HG03103 (cell line): Measurements from ENCODE around the gene PGPEP1.
"Not testable (repeated sequence)": the region's sequence is repeated elsewhere in the genome, so short reads cannot be mapped to it uniquely, and the experiment has no call there.

Experiments used
- ATAC-seq: cut with Tn5 transposase; IDR thresholded peaks from one replicate; pipeline ENCODE4 v1.9.1; 2021; ENCODE audit warnings: low read depth; ENCODE audit not compliant: unreplicated experiment

Gene PGPEP1

DNA sequence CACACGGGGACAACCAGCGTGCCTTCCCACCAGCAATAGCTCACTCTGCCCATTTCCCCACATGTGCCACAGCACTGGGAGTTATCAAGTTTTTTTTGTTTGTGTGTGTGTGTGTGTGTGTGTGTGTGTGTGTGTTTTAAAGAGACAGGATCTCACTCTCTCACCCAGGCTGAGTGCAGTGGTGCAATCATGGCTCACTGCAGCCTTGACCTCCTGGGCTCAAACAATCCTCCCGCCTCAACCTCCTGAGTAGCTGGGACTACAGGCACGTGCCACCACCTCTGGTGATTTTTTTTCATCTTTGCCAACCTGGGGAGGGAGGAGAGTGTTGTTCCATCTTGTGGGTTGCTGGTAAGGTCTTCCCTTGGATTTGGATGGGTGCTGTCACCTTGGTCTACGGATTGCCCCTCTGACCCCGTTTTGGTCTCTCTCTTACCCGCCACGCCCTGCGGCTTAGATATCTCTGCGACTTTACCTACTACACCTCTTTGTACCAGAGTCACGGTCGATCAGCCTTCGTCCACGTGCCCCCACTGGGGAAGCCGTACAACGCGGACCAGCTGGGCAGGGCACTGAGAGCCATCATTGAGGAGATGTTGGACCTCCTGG, 22.6 kb downstream of the PGPEP1 start:
- ATAC-seq = no peak

DNA sequence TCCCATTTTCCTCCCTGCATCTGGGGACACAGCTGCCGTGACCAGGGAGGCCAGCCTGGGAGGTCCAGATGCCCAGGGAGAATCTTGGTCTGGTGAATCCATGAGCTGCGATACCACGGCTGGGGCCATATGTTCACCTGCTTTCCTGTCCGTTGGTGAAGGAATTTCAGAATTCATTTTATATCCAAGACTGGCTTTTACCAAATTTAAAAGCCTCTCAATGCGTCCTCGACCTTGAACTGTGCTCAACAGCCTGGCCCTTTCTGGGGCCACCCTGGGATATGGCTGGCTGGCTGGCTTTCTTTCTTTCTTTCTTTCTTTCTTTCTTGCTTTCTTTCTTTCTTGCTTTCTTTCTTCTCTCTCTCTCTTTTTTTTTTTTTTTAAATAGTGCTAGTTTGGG, 23.4 kb downstream of the PGPEP1 start:
- no peak for ATAC-seq

DNA sequence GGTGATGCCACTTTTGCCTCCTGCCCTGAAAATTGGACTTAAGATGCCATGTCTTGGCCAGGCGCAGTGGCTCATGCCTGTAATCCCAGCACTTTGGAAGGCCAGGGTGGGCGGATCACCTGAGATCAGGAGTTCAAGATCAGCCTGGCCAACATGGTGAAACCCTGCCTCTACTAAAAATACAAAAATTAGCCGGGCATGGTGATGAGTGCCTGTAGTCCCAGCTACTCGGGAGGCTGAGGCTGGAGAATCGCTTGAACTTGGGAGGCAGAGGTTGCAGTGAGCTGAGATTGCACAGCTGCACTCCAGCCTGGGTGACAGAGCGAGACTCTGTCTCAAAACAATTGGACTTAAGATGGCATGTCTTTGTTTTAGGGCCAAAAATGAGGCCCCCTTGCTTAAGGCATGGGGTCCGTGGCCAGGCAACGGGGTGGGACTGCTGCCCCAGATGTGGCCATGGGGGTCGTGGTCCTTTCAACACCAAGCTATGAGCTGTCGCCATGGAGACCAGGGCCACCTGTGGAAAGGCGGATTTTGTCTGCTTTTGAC, 24.0 kb downstream of the PGPEP1 start:
- not testable (repeated sequence) for ATAC-seq

DNA sequence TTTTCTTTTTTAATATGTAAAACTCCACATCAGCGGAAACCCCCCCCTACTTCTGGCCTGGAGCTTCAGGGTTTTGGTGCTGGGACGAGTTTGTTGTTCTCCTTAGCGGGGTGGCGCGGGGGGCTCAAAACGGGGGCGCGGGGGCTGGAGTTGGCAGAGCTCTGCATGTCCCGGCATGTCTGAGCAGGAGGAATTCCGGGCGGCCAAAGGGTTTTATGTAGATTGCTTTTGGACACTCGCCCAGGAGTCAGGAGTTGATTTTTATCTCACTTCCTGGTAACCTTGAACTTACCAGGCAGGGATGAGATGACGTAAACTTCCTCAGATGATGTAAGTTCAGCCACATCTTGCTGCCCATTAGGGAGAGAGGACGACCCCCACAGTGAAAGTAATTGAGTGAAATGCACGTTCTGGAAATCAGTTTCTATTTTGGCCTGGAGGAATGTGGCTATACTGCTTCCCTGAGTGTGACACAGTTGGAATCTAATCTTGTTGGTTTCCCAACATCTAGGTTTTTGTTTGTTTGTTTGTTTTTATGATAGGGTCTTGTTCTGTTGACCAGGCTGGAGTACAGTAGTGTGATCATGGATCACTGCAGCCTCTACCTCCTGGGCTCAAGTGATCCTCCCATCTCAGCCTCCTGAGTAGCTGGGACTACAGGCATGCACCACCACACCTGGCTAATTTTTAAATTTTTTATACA, 24.6 kb downstream of the PGPEP1 start:
- no peak for ATAC-seq

DNA sequence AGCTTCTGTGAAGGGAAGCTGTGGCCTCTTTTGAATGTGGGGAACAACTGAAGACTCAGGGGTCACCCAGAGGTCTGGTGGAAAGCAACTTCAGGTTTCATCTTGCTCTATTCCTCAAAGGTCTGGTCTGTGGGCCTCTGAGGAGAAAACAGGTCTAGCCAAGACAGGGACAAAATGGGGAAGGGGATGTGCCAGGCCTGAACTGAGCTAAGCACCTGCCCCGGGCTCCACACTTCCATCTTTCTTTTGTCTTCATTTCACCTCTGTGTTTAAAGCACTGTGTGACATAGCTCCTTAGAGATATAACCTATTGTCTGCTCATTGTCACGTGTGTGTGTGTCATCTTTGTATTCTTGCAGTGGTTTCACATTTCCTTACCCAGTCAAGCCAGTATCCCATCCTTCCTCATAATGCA, 25.6 kb downstream of the PGPEP1 start:
- ATAC-seq = no peak

DNA sequence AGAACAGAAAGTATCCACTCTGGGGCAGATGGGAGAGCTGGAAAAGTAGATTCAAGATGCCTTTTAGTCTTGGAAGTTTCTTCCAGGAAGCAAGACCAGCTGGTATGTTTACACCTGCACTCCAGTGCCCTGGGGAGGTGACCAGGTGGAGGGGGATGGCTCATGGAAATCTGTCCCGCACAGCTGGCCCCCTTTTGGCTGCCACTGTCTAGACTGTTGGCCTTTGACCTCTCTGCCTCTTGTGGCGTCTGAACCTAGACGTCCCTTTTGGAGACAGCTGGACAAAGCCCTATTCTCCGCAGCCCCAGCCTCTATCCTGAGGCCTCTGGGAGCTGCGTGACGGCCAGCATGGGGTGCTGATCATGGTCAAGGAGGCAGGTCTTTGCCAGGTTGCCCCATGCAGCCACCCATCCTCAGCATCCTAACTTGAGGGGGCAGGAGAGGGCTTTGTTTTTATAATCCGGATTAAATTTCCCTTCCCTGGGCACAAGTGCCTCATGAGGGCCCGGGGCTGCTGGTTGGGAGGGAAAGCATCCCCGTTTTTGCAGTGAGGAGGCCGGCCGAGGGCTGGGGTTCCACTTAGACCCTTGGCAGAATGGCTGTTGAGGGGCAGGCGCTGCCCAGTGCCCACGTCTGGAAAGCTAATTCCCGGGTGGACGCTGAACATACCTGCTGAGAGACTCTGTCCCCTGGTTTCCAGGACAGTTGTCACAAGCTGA, 28.3 kb downstream of the PGPEP1 start:
- ATAC-seq = no peak

DNA sequence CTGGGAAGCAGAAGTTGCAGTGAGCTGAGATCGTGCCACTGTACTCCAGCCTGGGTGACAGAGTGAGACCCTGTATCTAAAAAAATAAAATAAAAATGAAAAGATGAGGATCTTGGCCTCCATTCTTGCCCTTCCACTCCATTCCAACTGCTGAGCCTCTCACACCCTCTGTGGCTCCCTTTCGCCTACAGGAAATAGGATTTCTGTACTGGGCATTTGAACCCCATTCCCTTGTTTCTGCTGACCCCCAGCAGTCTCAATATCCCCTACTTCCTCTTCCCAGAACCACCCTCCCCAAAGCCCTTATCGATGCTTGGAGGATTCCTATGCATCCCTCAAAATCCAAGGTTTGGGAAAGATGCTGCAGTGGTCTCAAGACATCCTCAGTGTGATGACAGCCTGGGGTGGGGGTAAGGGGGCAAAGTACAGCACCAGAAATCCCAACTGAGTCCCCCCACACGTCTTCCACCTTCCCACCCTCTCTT, 33.1 kb downstream of the PGPEP1 start:
- no peak for ATAC-seq

DNA sequence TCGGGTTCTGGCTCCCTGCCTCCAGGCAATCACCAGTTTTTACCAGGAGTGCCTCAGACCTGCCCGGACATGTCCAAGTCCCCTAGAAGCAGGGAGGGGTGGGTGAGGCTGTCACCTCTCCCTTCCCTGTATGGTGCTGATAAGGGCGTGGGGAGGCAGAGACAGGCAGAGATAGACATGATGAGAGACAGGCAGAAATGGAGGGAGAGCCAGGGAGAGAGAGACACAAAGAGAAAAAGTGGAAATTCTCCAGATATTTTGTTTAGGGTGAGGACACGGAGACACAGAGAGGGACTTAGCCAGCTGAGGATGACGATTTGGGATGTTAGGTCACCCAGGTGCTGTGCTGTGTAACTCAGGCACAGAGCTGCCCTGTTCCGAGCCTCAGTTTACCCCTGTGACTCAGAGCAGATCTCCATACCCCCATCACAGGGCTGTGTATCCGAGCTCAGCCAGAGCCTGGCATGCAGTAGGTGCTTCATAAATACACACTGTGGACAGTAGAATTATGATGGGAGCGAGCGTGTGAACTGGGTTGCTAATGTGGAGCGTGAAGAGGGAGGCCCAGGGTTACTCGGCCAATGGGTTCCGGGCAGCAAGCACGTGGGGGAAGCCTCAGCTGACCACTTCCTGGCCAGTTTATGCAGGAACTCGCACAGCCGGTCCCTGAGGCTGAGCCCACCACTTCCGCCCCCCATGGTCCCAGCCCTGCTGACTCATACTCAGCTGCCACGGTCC, 33.7 kb downstream of the PGPEP1 start:
- ATAC-seq = peak; percentile 75

DNA sequence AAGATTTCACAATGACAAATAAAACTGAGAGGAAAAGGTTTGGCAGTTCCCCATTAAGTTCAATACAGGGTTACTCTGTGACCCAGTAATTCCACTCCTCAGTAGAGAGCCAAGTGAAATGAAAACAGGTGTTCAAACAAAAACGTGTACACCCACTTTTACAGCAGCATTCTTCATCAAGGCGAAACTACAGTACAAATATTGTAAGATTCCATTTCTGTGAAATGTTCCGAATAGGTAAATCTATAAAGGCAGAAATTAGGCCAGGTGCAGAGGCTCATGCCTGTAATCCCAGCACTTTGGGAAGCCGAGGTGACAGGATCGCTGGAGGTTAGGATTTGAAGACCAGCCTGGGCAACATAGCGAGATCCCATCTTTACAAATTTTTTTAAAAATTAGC, 36.6 kb downstream of the PGPEP1 start:
- ATAC-seq = no peak

DNA sequence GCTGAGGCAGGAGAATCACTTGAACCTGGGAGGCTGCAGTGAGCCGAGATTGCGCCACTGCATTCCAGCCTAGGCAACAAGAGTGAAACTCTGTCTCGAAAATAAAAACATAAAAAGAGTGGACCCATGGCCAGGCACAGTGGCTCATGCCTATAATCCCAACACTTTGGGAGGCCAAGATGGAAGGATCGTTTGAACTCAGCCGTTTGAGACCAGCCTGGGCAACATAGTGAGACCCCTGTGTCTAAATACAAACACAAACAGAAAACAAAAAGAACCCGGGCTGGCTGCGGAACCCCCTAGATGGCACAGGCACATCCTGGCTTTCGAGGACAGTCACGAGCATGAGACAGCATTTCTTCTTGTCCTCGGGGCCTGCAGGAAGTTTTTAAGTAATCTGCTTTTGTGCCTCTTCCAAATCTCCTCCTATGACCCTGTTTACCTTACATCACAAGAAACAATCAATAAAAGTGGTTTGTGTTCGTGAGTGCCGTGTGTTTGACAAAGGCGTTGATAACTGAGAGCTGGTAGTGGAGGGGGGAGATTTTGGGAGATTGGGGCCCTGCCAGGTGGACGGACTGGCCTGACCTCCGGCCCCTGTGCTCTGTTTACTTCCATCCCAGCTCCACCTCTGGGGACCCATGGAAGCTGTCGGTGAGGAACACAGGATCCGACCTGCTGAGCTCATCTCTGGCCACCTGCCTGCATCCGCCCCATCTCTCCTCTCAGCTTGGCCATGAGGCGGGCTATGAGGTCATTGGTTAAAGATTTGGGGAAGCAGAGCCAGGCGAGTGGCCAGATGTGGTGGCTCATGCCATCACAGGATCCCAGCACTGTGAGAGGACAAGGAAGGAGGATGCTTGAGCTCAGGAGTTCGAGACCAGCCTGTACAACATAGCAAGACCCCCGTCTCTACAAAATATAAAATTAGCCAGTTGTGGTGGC, 39.7 kb downstream of the PGPEP1 start:
- no peak for ATAC-seq

DNA sequence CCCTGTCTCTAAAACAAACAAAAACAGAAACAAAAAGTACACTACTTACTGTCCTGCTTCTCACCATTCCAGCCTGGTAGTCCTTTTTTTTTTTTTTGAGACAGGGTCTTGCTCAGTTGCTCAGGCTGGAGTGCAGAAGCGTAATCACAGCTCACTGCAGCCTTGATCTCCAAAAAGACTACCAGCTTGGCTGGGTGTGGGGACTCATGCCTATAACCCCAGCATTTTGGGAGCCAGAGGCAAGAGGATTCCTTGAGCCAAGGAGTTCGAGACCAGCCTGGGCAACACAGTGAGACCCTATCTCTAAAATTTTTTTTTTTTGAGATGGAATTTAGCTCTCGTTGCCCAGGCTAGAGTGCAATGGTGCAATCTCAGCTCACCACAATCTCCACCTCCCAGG, 40.4 kb downstream of the PGPEP1 start:
- no peak for ATAC-seq

DNA sequence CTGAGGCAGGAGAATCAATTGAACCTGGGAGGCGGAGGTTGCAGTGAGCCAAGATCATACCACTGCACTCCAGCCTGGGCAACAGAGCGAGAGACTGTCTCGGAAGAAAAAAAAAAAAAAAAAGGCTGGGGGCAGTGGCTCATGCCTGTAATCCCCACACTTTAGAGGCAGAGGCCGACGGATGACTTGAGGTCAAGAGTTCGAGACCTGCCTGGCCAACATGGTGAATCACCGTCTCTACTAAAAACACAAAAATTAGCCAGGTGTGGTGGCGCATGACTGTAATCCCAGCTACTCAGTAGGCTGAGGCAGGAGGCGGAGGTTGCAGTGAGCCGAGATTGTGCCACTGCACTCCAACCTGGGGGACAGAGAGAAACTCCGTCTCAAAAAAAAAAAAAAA, 43.2 kb downstream of the PGPEP1 start:
- not testable (repeated sequence) for ATAC-seq

DNA sequence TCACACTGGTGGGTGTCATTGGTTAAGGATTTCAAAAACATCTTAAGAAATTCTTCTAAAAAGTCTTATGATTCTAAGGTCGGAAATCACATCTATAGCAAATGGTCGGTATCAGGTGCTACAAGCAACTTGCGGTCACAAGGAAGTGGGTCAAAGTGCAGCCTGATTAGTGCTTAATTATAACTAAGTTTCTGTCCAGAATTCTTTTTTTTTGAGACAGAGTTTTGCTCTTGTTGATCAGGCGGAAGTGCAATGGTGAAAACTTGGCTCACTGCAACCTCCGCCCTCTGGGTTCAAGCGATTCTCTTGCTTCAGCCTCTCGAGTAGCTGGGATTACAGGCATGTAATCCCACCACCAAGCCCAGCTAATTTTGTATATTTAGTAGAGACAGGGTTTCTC, 44.4 kb downstream of the PGPEP1 start:
- ATAC-seq = no peak

DNA sequence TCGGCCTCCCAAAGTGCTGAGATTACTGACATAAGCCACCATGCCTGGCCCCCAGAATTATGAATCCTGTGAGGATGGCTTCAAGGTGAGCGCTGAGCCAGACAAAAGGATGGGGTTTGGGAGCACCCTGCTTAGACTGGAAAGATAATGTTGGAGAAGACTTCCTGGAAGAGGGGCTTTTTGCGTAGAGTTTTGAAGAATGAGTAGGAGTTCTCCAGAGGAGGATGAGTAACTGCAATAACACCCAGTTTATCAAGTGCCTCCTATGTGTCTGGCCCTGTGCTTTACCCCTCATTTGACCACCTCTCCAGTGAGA, 44.9 kb downstream of the PGPEP1 start:
- ATAC-seq = no peak

DNA sequence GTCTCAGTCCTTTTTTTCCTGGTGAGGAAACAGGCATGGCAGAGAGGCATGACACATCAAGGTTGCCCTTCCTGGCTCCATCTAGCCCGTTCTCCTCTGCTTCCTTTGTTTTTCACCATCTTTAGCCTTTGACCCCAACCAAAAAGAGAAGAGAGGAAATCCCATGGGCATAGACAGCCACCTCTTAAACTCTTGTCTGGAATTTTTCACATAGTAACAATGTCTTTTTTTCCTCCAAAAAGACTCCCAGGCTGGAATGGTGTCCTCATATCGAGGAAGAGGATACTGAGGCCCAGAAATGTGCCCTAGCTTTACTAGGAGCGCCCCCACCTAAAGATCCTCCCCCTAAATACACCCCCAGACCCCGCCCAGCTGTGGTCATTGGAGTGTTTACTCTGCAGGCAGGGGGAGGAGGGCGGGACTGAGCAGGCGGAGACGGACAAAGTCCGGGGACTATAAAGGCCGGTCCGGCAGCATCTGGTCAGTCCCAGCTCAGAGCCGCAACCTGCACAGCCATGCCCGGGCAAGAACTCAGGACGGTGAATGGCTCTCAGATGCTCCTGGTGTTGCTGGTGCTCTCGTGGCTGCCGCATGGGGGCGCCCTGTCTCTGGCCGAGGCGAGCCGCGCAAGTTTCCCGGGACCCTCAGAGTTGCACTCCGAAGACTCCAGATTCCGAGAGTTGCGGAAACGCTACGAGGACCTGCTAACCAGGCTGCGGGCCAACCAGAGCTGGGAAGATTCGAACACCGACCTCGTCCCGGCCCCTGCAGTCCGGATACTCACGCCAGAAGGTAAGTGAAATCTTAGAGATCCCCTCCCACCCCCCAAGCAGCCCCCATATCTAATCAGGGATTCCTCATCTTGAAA, 45.5 kb downstream of the PGPEP1 start, which contains the start of gene GDF15:
Gene GDF15 (plus strand): TSS at position 484 of the 868 bp plus-strand sequence. CDS start 32 bp downstream, at position 516.
- ATAC-seq = no peak

DNA sequence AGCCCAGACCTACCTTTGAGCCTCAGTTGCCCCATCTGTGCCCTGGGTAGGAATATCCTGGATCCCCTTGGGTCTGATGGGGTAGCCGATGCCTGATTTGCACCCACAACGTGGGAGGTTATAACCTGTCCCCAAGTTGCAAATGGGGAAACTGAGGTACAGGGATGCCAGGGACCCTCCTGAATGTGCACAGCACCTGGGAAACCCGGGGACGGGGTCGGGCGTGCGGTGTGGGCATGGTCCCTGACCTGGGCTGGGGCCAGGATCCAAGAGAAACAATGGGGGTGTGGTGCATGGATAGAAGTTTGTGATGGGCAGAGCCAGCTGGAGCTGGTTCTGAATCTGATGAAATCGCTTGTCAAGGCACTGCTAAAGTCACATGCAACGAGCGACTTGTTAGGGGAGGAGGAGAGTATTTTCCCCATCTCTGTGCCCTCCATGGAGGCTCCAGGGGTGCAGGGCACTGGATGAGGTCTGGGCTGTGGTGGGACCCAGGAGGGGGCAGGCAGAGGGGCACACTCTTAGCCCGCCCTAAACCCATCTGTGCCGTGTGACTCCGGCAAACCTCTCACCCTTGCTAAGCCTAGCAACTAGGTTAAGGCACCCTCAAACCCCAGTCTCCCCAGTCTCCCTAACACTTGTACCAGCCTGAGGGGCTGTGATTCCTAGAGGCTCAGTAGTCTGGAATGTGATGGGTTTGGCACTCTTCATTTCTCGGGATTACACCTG, 46.3 kb downstream of the PGPEP1 start:
- no peak for ATAC-seq

DNA sequence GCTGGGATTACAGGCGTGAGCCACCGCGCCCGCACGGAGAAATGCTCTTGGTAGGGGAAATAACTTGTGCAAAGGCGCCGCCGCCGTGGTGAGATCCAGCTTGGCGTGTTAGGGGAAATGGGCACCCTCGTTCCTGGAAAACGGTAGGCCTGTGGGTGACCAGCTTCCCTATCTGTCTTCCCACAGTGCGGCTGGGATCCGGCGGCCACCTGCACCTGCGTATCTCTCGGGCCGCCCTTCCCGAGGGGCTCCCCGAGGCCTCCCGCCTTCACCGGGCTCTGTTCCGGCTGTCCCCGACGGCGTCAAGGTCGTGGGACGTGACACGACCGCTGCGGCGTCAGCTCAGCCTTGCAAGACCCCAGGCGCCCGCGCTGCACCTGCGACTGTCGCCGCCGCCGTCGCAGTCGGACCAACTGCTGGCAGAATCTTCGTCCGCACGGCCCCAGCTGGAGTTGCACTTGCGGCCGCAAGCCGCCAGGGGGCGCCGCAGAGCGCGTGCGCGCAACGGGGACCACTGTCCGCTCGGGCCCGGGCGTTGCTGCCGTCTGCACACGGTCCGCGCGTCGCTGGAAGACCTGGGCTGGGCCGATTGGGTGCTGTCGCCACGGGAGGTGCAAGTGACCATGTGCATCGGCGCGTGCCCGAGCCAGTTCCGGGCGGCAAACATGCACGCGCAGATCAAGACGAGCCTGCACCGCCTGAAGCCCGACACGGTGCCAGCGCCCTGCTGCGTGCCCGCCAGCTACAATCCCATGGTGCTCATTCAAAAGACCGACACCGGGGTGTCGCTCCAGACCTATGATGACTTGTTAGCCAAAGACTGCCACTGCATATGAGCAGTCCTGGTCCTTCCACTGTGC, 47.9 kb downstream of the PGPEP1 start:
- ATAC-seq = peak; percentile 67
